H1 (cell line): ENCODE data around the gene TOB2. TPM values are rescaled to one million over a fixed set of nuclear protein-coding genes. Genes with fewer than 3 reads are reported as not detected.
A peak's percentile ranks its signal among the peaks of the same experiment; 100 is the strongest.

Experiments used
- CTCF ChIA-PET: fragments of 300-600 bp; sonication (Branson Sonifier 250); formaldehyde crosslinking; loops from one replicate; lab custom pipeline; 2021; ENCODE audit not compliant: partially characterized antibody; lab: Charles Lee
- POLR2A ChIA-PET: fragments of 300-600 bp; sonication (Branson Sonifier 250); formaldehyde crosslinking; loops from one replicate; lab custom pipeline; 2021; ENCODE audit warnings: inconsistent platforms; ENCODE audit not compliant: partially characterized antibody; lab: Charles Lee
- DNase-seq, 2 experiments: peaks; one replicate each; pipeline versions ENCODE4 v3.0.0 to v3.0.0-alpha.2; 2010 to 2022; ENCODE audit warnings: low spot score in 2 of 2, low read depth in 1 of 2, mixed read lengths in 1 of 2
- FAIRE-seq: peaks from 2 replicates; lab custom pipeline; 2011; peaks lifted over from hg19 to GRCh38; lab: Jason Lieb, UNC
- H2AFZ ChIP-seq: 2 replicates; pipeline ENCODE4 v1.8.1; 2012; ENCODE audit warnings: low read length, inconsistent platforms
- H2AK5ac ChIP-seq: 2 replicates; pipeline ENCODE4 v1.6.1; 2013; ENCODE audit warnings: low read depth, low read length
- H2BK120ac ChIP-seq: replicated peaks from 2 replicates; pipeline ENCODE3; 2013; ENCODE audit warnings: low read depth, low read length, inconsistent platforms
- H2BK12ac ChIP-seq: 2 replicates; pipeline ENCODE4 v1.6.1; 2013; ENCODE audit warnings: low read depth, low read length
- H2BK15ac ChIP-seq: 2 replicates; pipeline ENCODE4 v1.6.1; 2013; ENCODE audit warnings: low read length
- H2BK20ac ChIP-seq: 2 replicates; pipeline ENCODE4 v1.6.1; 2013; ENCODE audit warnings: low read length
- H2BK5ac ChIP-seq: 2 replicates; pipeline ENCODE4 v1.6.1; 2013; ENCODE audit warnings: low read depth, low read length
- H3K14ac ChIP-seq: 2 replicates; pipeline ENCODE4 v1.6.1; 2013; ENCODE audit warnings: inconsistent platforms; ENCODE audit not compliant: insufficient read length
- H3K18ac ChIP-seq: 2 replicates; pipeline ENCODE4 v1.6.1; 2013; ENCODE audit warnings: low read length; ENCODE audit errors: extremely low read depth
- H3K23ac ChIP-seq: 2 replicates; pipeline ENCODE4 v1.6.1; 2013; ENCODE audit warnings: inconsistent platforms; ENCODE audit not compliant: insufficient read length
- H3K23me2 ChIP-seq: 2 replicates; pipeline ENCODE4 v1.6.1; 2013; ENCODE audit warnings: low read depth, low read length
- H3K27ac ChIP-seq: 2 replicates; pipeline ENCODE4 v1.6.1; 2011; ENCODE audit warnings: low read depth, low read length, inconsistent platforms
- H3K27me3 ChIP-seq, 4 experiments: replicated peaks in 1 of 4; 1 replicate in 1 of 4; 2 replicates in 3 of 4; pipeline versions ENCODE4 v1.6.1 to v1.8.1; 2011 to 2013; ENCODE audit warnings: low read length in 3 of 4, mild to moderate bottlenecking in 3 of 4, inconsistent platforms in 2 of 4, mixed read lengths in 2 of 4, moderate library complexity in 1 of 4; ENCODE audit not compliant: control insufficient read depth in 3 of 4, insufficient read depth in 3 of 4; ENCODE audit errors: extremely low read depth in 1 of 4
- H3K36me3 ChIP-seq, 4 experiments: 2 replicates each; pipeline versions ENCODE4 v1.6.1 to v1.8.1; 2011 to 2013; ENCODE audit warnings: mild to moderate bottlenecking in 4 of 4, low read length in 3 of 4, moderate library complexity in 2 of 4, control low read depth in 1 of 4, inconsistent platforms in 1 of 4; ENCODE audit not compliant: insufficient read depth in 4 of 4, control insufficient read depth in 2 of 4
- H3K4ac ChIP-seq: replicated peaks from 2 replicates; pipeline ENCODE3; 2013; ENCODE audit warnings: low read length, low read depth, mixed read lengths, inconsistent platforms; ENCODE audit not compliant: insufficient read length
- H3K4me1 ChIP-seq, 4 experiments: replicated peaks in 1 of 4; 1 replicate in 1 of 4; 2 replicates in 3 of 4; pipeline versions ENCODE4 v1.6.1 to v1.8.1; 2011 to 2013; ENCODE audit warnings: low read length in 3 of 4, inconsistent platforms in 2 of 4, mixed read lengths in 1 of 4; ENCODE audit not compliant: insufficient read depth in 4 of 4, control insufficient read depth in 3 of 4
- H3K4me2 ChIP-seq, 2 experiments: 2 replicates each; pipeline versions ENCODE4 v1.6.1 to v1.8.1; 2011 to 2013; ENCODE audit warnings: low read depth in 2 of 2, low read length in 2 of 2, control low read depth in 1 of 2, inconsistent platforms in 1 of 2, mild to moderate bottlenecking in 1 of 2; ENCODE audit not compliant: insufficient read depth in 1 of 2
- H3K4me3 ChIP-seq, 4 experiments: fragments of 200-600, 300-600 bp in 1 of 4; sonication (generic), shearing (Covaris generic), sonication (Bioruptor Twin) in 1 of 4; 2 replicates each; pipeline versions ENCODE4 v1.5.1 to v1.8.1; 2011 to 2016; ENCODE audit warnings: low read length in 4 of 4, low read depth in 3 of 4, control low read depth in 2 of 4, inconsistent platforms in 2 of 4, mild to moderate bottlenecking in 2 of 4, mixed read lengths in 1 of 4, moderate library complexity in 1 of 4; ENCODE audit not compliant: insufficient read depth in 2 of 4; ENCODE audit errors: extremely low read depth in 1 of 4
- H3K56ac ChIP-seq: replicated peaks from 2 replicates; pipeline ENCODE3; 2013; ENCODE audit warnings: low read depth, mild to moderate bottlenecking, mixed read lengths, low read length, inconsistent platforms; ENCODE audit not compliant: insufficient read length
- H3K79me1 ChIP-seq: 2 replicates; pipeline ENCODE4 v1.6.1; 2013; ENCODE audit warnings: low read depth, low read length, control low read depth
- H3K79me2 ChIP-seq, 2 experiments: 2 replicates each; pipeline versions ENCODE4 v1.6.1 to v1.8.1; 2012 to 2013; ENCODE audit warnings: low read length in 2 of 2, mild to moderate bottlenecking in 2 of 2, inconsistent platforms in 1 of 2; ENCODE audit not compliant: insufficient read depth in 2 of 2, control insufficient read depth in 1 of 2
- H3K9ac ChIP-seq, 4 experiments: replicated peaks in 1 of 4; 1 replicate in 1 of 4; 2 replicates in 3 of 4; pipeline versions ENCODE4 v1.6.1 to v1.8.1; 2011 to 2013; ENCODE audit warnings: low read depth in 3 of 4, low read length in 3 of 4, control low read depth in 2 of 4, mild to moderate bottlenecking in 2 of 4, moderate library complexity in 2 of 4, inconsistent platforms in 1 of 4; ENCODE audit errors: extremely low read depth in 1 of 4
- H3K9me3 ChIP-seq, 2 experiments: 2 replicates each; pipeline versions ENCODE4 v1.6.1 to v1.8.1; 2012 to 2013; ENCODE audit warnings: mild to moderate bottlenecking in 2 of 2, moderate library complexity in 2 of 2, control low read depth in 1 of 2, inconsistent platforms in 1 of 2, low read depth in 1 of 2, low read length in 1 of 2, mixed read lengths in 1 of 2; ENCODE audit not compliant: insufficient read depth in 2 of 2
- H4K20me1 ChIP-seq, 2 experiments: replicated peaks in 1 of 2; 2 replicates each; pipeline versions ENCODE3 to v1.8.1; 2011 to 2013; ENCODE audit warnings: inconsistent platforms in 2 of 2, low read length in 2 of 2, mild to moderate bottlenecking in 1 of 2; ENCODE audit not compliant: insufficient read depth in 2 of 2, control insufficient read depth in 1 of 2
- H4K5ac ChIP-seq: 2 replicates; pipeline ENCODE4 v1.6.1; 2013; ENCODE audit warnings: low read length, low read depth, mixed read lengths, inconsistent platforms; ENCODE audit not compliant: insufficient read length
- H4K8ac ChIP-seq: 2 replicates; pipeline ENCODE4 v1.8.0; 2013; ENCODE audit warnings: mild to moderate bottlenecking, moderate library complexity, low read length, inconsistent platforms; ENCODE audit not compliant: insufficient read depth; ENCODE audit errors: extremely low read depth
- H4K91ac ChIP-seq: replicated peaks from 2 replicates; pipeline ENCODE3; 2013; ENCODE audit warnings: low read length, mixed read lengths, inconsistent platforms; ENCODE audit not compliant: insufficient read length
- E2F6 ChIP-seq: IDR thresholded peaks from 2 replicates; pipeline ENCODE4 v1.6.1; 2012; ENCODE audit warnings: inconsistent platforms
- HDAC6 ChIP-seq: IDR thresholded peaks from one replicate; pipeline ENCODE4 v1.7.1; 2012; ENCODE audit warnings: low read depth, mild to moderate bottlenecking, inconsistent platforms, low read length, moderate library complexity
- POLR2A ChIP-seq, 2 experiments: IDR thresholded peaks; 1 replicate in 1 of 2; 2 replicates in 1 of 2; pipeline ENCODE4 v1.6.1; 2011; ENCODE audit warnings: low read depth in 2 of 2, low read length in 2 of 2, mild to moderate bottlenecking in 2 of 2; ENCODE audit errors: control extremely low read depth in 1 of 2
- WGBS, 2 experiments: shearing (Covaris generic) in 1 of 2; methylation state at CpG; one replicate each; pipeline versions ENCODE4 v1.1.6 to v1.1.7; 2013 to 2015; ENCODE audit warnings: low lambda C conversion rate in 2 of 2, mixed read lengths in 2 of 2, inconsistent platforms in 1 of 2, low coverage in 1 of 2, missing lambda C conversion rate in 1 of 2; ENCODE audit not compliant: insufficient replicate concordance in 2 of 2, insufficient coverage in 1 of 2, insufficient read length in 1 of 2; ENCODE audit errors: extremely low coverage in 1 of 2, missing lambda C conversion rate in 1 of 2; 5-methylcytosine and 5-hydroxymethylcytosine counted together
- polyA plus RNA-seq, 7 experiments: library from polyadenylated mRNA; depleted of rRNA in 3 of 7; stranded (reverse) in 5 of 7; unstranded in 2 of 7; fragments of >200 nt in 5 of 7; fragments of 200-250 nt in 2 of 7; gene quantifications; 1 replicate in 5 of 7; 2 replicates in 1 of 7; 4 replicates in 1 of 7; pipeline versions ENCODE4 v1.2.1 to v1.2.3, GENCODE V29; 2011 to 2013; ENCODE audit warnings: missing spikeins in 2 of 7, mixed read lengths in 2 of 7
- total RNA-seq: library from RNA; stranded (reverse); fragmentation: NEBNext Ultra II Directional; extraction: Animal tissue kit (Norgen Biotek cat#: 25700); gene quantifications from 2 replicates; pipeline ENCODE4 v1.2.1, GENCODE V29; 2021

Gene TOB2
- total and polyA plus RNA-seq, 2 of the 8 experiments (the other 6 are each of a cell fraction or from before 2014, with no cell fraction given), result 27.0 to 54.1 TPM

GRCh38 chr22:41461901-41462300 lies 15.3 kb upstream of the TOB2 start:
- Histone ChIP-seq H2AK5ac (no peak overlapping the region), H4K5ac (no peak overlapping the region), H3K23ac (no peak overlapping the region), H3K9me3 (no peaks in the 10 kb centered on the region), H2BK20ac (no peak overlapping the region), H3K27me3 (no peaks in the 10 kb centered on the region), H2BK12ac (no peak overlapping the region), H2BK15ac (no peak overlapping the region), H3K27ac (no peak overlapping the region), H3K4me1 (no peaks in the 10 kb centered on the region), H3K79me2 (peaks cover 0 to 15% of the 10 kb centered on the region in 2 experiments; a peak in 2 of 4 replicates), H3K4me2 (no peak overlapping the region), H3K4ac (no peak overlapping the region), H2AFZ (no peak overlapping the region), H2BK120ac (no peak overlapping the region), H3K56ac (no peak overlapping the region), H4K20me1 (peaks cover 3 to 4% of the 10 kb centered on the region in 2 experiments), H4K8ac (no peak overlapping the region), H3K18ac (no peak overlapping the region), H3K23me2 (no peaks in the 10 kb centered on the region; the same call in 1 of the 2 replicates), H2BK5ac (no peak overlapping the region), H3K14ac (no peak overlapping the region), H3K9ac (no peak overlapping the region), H4K91ac (no peak overlapping the region), H3K4me3 (no peak overlapping the region), H3K36me3 (peaks cover 30 to 73% (median 57%) of the 10 kb centered on the region in 4 experiments), H3K79me1 (peaks cover 6% of the 10 kb centered on the region; the same call in 1 of the 2 replicates)
- no peak for FAIRE-seq
- POLR2A ChIA-PET, result interaction anchor here (0.7 to 30.6 kb wide), 16 partner anchors 6 to 265 kb away, joined by 3 to 887 read pairs (median 4); partner anchors contain the start of genes ACO2, PHF5A and TOB2
- CTCF ChIA-PET, result interaction anchor here (0.9 to 8.3 kb wide), 8 partner anchors 14 to 71 kb away, joined by 3 to 57 read pairs (median 5); no protein-coding TSS in a partner anchor
- 93% methylated on average over 4 of the region's 4 CpGs; no CpG with 5 or more reads in 1 of the 2 experiments for WGBS, 2 experiments
- TF ChIP-seq E2F6 (no peak), HDAC6 (no peak), POLR2A (IDR thresholded peaks at IDR 0.05; ENCODE audit: control extremely low read depth in 1 of 2, low read depth in 2 of 2, low read length in 2 of 2) (0 out of 3 replicates have a peak, but pooled peaks of 1 of the 2 experiments have one; percentile 1)
- no peak for DNase-seq
